ENCODE measurements around the gene PGM2.

- TF ChIP-seq EZH2 (IDR thresholded peaks at IDR 0.05; ENCODE audit: low read length) (no peak), CTCF (optimal IDR thresholded peaks at IDR 0.05 in 1 of 3, IDR thresholded peaks at IDR 0.05 in 1 of 3, conservative IDR thresholded peaks at IDR 0.05 in 1 of 3; ENCODE audit: extremely low read depth in 1 of 3, insufficient read depth in 2 of 3, low read length in 3 of 3) (no peak)
Observed at GRCh38 chr4:37821953-37822605, 4.4 kb upstream of the PGM2 start.
